Adrenal gland (tissue), 12 donors: ENCODE data around the gene MYO1B. TPM values are rescaled to one million over a fixed set of nuclear protein-coding genes. Genes with fewer than 3 reads are reported as not detected.

Experiments used
- DNase-seq, 7 donors: peaks; one replicate each; pipeline ENCODE4 v3.0.0-alpha.2; 2019 to 2020
- H3K27ac ChIP-seq, 5 donors: fragments of 200-600 bp; sonication (generic) in 4 of 5; 1 replicate in 3 of 5; 2 replicates in 2 of 5; pipeline versions ENCODE4 v1.5.1 to v1.8.0; 2016 to 2020; ENCODE audit warnings: mild to moderate bottlenecking in 1 of 5
- H3K27me3 ChIP-seq: fragments of 200-600 bp; 2 replicates; pipeline ENCODE4 v1.8.0; 2021
- H3K36me3 ChIP-seq, 2 donors: fragments of 200-600 bp; replicated peaks in 1 of 2; 1 replicate in 1 of 2; 2 replicates in 1 of 2; pipeline versions ENCODE4 v1.5.1 to v1.8.0; 2018 to 2022
- H3K4me1 ChIP-seq, 2 donors: fragments of 200-600 bp; replicated peaks in 1 of 2; 1 replicate in 1 of 2; 2 replicates in 1 of 2; pipeline versions ENCODE4 v1.5.1 to v1.8.0; 2018 to 2021
- H3K4me3 ChIP-seq, 4 donors: fragments of 200-600 bp; sonication (generic) in 3 of 4; one replicate each; pipeline ENCODE4 v1.5.1; 2016 to 2018
- H3K9me3 ChIP-seq, 3 donors: fragments of 200-600 bp; sonication (generic) in 1 of 3; replicated peaks in 1 of 3; 1 replicate in 2 of 3; 2 replicates in 1 of 3; pipeline versions ENCODE4 v1.5.1 to v1.8.0; 2016 to 2021
- CTCF ChIP-seq, 6 experiments: fragments of 450-650 bp in 4 of 6; fragments of 200-600 bp in 2 of 6; sonication (generic) in 1 of 6; IDR thresholded peaks; 1 replicate in 5 of 6; 2 replicates in 1 of 6; pipeline versions ENCODE4 v1.5.1 to v1.8.0; 2016 to 2021; ENCODE audit warnings: antibody characterized with exemption in 6 of 6, mild to moderate bottlenecking in 2 of 6, moderate library complexity in 1 of 6
- POLR2A ChIP-seq, 2 donors: fragments of 450-650 bp; IDR thresholded peaks; one replicate each; pipeline ENCODE4 v1.6.1; 2017; ENCODE audit warnings: antibody characterized with exemption in 2 of 2, mild to moderate bottlenecking in 2 of 2, moderate library complexity in 1 of 2
- WGBS, 4 donors: extraction: QIAGEN DNeasy Blood & Tissue Kit in 2 of 4; methylation state at CpG; one replicate each; pipeline versions ENCODE4 v1.1.5 to v1.1.7; 2013 to 2017; 5-methylcytosine and 5-hydroxymethylcytosine counted together
- intact Hi-C, 2 donors: fragments of 100-400 bp; cut with DNase I; formaldehyde crosslinking; loops; one replicate each; pipeline versions ENCODE4 v1.14.1 to v1.15.0; 2022 to 2023
- polyA plus RNA-seq, 3 donors: library from polyadenylated mRNA; stranded (reverse); fragments of 200-250 nt in 2 of 3; fragments of 350-450 nt in 1 of 3; fragmentation: Illumina TruSeq in 1 of 3; extraction: RNeasy Lipid Tissue Mini Kit (QIAGEN cat#74804) in 1 of 3; gene quantifications; one replicate each; pipeline ENCODE4 v1.2.3, GENCODE V29; 2013 to 2014
- total RNA-seq, 9 donors: library from RNA; depleted of rRNA in 4 of 9; stranded (reverse); fragments of >200 nt in 4 of 9; fragments of 120-200 nt in 1 of 9; fragmentation: NEBNext Ultra II Directional in 1 of 9; extraction: Animal tissue kit (Norgen Biotek cat#: 25700) in 1 of 9; gene quantifications; one replicate each; pipeline versions ENCODE4 v1.1.0 to v1.2.4, GENCODE V29; 2013 to 2023
- donor health status: healthy with polysubstance abuse.
- donor health status: Bipolar disorder and iron deficiency.
- donor health status: DM: yes; HTN: yes; CAD: no.
- donor health status: DM: no; HTN: no; CAD: no.
- donor health status: DM: no; HTN: no; CAD: no.
- donor health status: DM: yes; HTN: yes; CAD: no.

Gene MYO1B
- total and polyA plus RNA-seq, 12 donors: 6.9 to 24.0 (median 14.0) TPM

- intact Hi-C loops: no loop called here
- no peak overlapping the region for H3K4me3 ChIP-seq
- TF ChIP-seq POLR2A (IDR thresholded peaks at IDR 0.05) (no peak), CTCF (IDR thresholded peaks at IDR 0.05) (no peak)
- 52 to 75% (median 70%) methylated on average over 2 of the region's 2 CpGs for WGBS, 4 donors
- no peaks in the 10 kb centered on the region for H3K27me3 ChIP-seq
- no peaks in the 10 kb centered on the region for H3K4me1 ChIP-seq
- H3K9me3 ChIP-seq: no peaks in the 10 kb centered on the region
- H3K27ac ChIP-seq: no peak overlapping the region
- DNase-seq: no peak
- H3K36me3 ChIP-seq: no peaks in the 10 kb centered on the region
Measured at GRCh38 chr2:191347154-191347553, 102.0 kb downstream of the MYO1B start.

DNA sequence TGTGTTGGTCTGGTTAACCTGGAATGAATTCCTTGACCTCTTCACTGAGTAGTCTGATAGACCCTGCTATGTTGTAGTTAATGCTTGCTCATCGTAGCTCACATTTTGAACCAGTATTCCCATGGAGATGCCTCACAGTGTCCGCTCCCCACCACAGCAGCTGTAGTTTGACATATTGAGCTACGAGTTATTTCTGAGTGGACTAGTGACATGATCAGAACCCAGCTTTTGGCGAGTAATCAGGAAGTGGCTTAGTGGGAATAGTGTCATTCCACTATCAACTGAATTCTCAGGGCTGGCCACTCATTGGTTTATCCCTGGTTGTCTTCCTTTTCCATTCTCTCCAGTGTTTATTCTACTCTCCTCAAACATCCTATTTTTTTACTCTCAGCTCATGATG lies 102.7 kb downstream of the MYO1B start:
- H3K4me3 ChIP-seq: no peak overlapping the region
- 78 to 85% (median 79%) methylated on average over 4 of the region's 4 CpGs for WGBS, 4 donors

DNA sequence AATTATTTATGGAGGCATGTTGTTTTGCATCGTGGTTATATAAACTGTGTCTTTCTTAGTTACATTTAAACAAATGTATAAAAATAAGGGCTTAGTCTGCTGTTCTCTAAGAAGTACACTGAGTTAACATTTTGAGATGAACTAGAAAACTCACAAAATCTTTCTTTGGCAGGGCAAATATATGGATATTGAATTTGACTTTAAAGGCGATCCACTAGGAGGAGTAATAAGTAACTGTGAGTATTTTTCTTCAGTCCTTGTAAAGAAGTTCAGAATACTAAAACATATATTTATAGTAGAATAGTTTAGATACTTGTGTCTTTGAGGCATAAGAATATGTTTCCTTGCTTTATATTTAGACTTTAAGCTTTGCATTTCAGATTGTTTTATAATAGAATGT lies 104.8 kb downstream of the MYO1B start:
- H3K36me3 ChIP-seq: no peaks in the 10 kb centered on the region
- 62 to 75% (median 69%) methylated on average over 2 of the region's 2 CpGs for WGBS, 4 donors
- H3K27ac ChIP-seq: no peak overlapping the region
- H3K9me3 ChIP-seq: no peaks in the 10 kb centered on the region
- no peaks in the 10 kb centered on the region for H3K4me1 ChIP-seq
- intact Hi-C loops: loop anchor here in 1 of 2 donors (10.0 kb wide), 1 partner anchor 115 kb away; no protein-coding TSS in a partner anchor
- TF ChIP-seq CTCF (IDR thresholded peaks at IDR 0.05): no peak
- no peak for TF ChIP-seq POLR2A (IDR thresholded peaks at IDR 0.05)
- H3K4me3 ChIP-seq: no peak overlapping the region
- DNase-seq: no peak
- no peaks in the 10 kb centered on the region for H3K27me3 ChIP-seq

More for the DNA sequence above, 102.7 kb downstream of the MYO1B start:
- no peaks in the 10 kb centered on the region for H3K36me3 ChIP-seq
- no peaks in the 10 kb centered on the region for H3K9me3 ChIP-seq
- no peak overlapping the region for H3K27ac ChIP-seq
- H3K4me1 ChIP-seq: no peaks in the 10 kb centered on the region
- TF ChIP-seq POLR2A (IDR thresholded peaks at IDR 0.05) (no peak), CTCF (IDR thresholded peaks at IDR 0.05) (no peak)
- H3K27me3 ChIP-seq: no peaks in the 10 kb centered on the region
- intact Hi-C loops: no loop called here
- DNase-seq: no peak

DNA sequence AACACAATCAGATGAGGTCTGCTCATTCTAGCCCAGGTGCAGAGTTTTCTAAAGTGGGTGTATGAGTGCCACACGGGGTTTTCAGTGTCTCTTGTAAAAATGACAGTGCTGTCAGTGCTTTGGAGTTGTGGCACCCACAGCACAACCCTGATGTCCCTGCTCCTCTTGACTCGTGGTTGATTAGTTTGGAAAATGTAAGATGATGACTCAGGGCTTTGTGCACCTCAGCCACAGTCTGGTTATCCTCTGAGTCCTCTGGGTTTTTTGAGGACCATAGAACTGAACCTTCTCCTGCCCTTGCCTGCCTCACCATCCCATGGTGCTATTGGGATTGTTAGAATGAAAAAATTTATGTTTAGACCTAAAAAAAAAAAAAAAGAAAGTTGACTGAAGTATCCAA lies 105.6 kb downstream of the MYO1B start:
- WGBS, 4 donors: 46 to 51% (median 47%) methylated on average over 2 of the region's 2 CpGs
- no peak overlapping the region for H3K4me3 ChIP-seq
- TF ChIP-seq CTCF (IDR thresholded peaks at IDR 0.05) (no peak), POLR2A (IDR thresholded peaks at IDR 0.05) (no peak)
- H3K36me3 ChIP-seq: no peaks in the 10 kb centered on the region
- DNase-seq: no peak
- intact Hi-C loops: loop anchor here in 1 of 2 donors (10.0 kb wide), 1 partner anchor 116 kb away; no protein-coding TSS in a partner anchor
- no peaks in the 10 kb centered on the region for H3K9me3 ChIP-seq
- H3K4me1 ChIP-seq: no peaks in the 10 kb centered on the region
- no peaks in the 10 kb centered on the region for H3K27me3 ChIP-seq
- H3K27ac ChIP-seq: no peak overlapping the region
